GM12878 (cell line): ENCODE data around the gene PCNP. TPM values are rescaled to one million over a fixed set of nuclear protein-coding genes. Genes with fewer than 3 reads are reported as not detected.

Source experiments
- ATAC-seq: fragments of 200-7000 bp; cut with Tn5 transposase; 3 replicates; pipeline ENCODE4 v1.9.1; 2020; ENCODE audit warnings: mild to moderate bottlenecking, moderate library complexity
- BruUV-seq: library from RNA; stranded (reverse); fragments of 400-500 nt; replicated peaks from 2 replicates; lab custom pipeline; 2021; lab: Mats Ljungman, UMichigan
- CTCF ChIA-PET: fragments of 300-600 bp; sonication (Branson Sonifier 250); formaldehyde crosslinking; extraction: SDS; loops from one replicate; lab custom pipeline; 2021; ENCODE audit warnings: inconsistent platforms; lab: Yijun Ruan, JAX
- POLR2A ChIA-PET: fragments of 350-600 bp; formaldehyde crosslinking; extraction: SDS; loops from one replicate; lab custom pipeline; 2021; ENCODE audit warnings: inconsistent platforms; lab: Charles Lee
- RAD21 ChIA-PET: fragments of 300-600 bp; sonication (Branson Sonifier 250); formaldehyde crosslinking; loops from one replicate; lab custom pipeline; 2023; ENCODE audit warnings: antibody characterized with exemption; ENCODE audit not compliant: unreplicated experiment; lab: Charles Lee
- SMC1A ChIA-PET: fragments of 300-600 bp; sonication (Branson Sonifier 250); formaldehyde crosslinking; loops from one replicate; lab custom pipeline; 2023; ENCODE audit not compliant: unreplicated experiment, uncharacterized antibody; lab: Charles Lee
- DNase-seq: peaks from one replicate; pipeline ENCODE4 v3.0.0-alpha.2; 2011; ENCODE audit warnings: low read depth, low spot score
- FAIRE-seq: peaks from 3 replicates; lab custom pipeline; 2011; peaks lifted over from hg19 to GRCh38; lab: Jason Lieb, UNC
- H2AFZ ChIP-seq: 2 replicates; pipeline ENCODE4 v1.6.0; 2011; ENCODE audit warnings: low read depth, low read length, control low read depth; ENCODE audit not compliant: control insufficient read depth
- H3K27ac ChIP-seq: 2 replicates; pipeline ENCODE4 v1.5.1; 2011; ENCODE audit warnings: control low read depth; ENCODE audit not compliant: control insufficient read depth, insufficient read depth
- H3K27me3 ChIP-seq, 2 experiments: replicated peaks in 1 of 2; 2 replicates each; pipeline versions ENCODE4 v1.6.0 to v1.6.1; 2011; ENCODE audit warnings: low read length in 1 of 2; ENCODE audit not compliant: control insufficient read depth in 2 of 2, insufficient read depth in 2 of 2
- H3K36me3 ChIP-seq, 2 experiments: 2 replicates each; pipeline ENCODE4 v1.5.1; 2011; ENCODE audit warnings: low read length in 1 of 2; ENCODE audit not compliant: control insufficient read depth in 2 of 2, insufficient read depth in 2 of 2
- H3K4me1 ChIP-seq: 2 replicates; pipeline ENCODE4 v1.6.1; 2011; ENCODE audit warnings: mild to moderate bottlenecking, low read length, moderate library complexity, mixed read lengths; ENCODE audit not compliant: control insufficient read depth, insufficient read depth
- H3K4me2 ChIP-seq: 2 replicates; pipeline ENCODE4 v1.6.0; 2011; ENCODE audit warnings: control low read depth; ENCODE audit not compliant: control insufficient read depth, insufficient read depth
- H3K4me3 ChIP-seq: fragments of 200-600 bp; sonication (generic); 2 replicates; pipeline ENCODE4 v1.5.1; 2016
- H3K79me2 ChIP-seq: 2 replicates; pipeline ENCODE4 v1.6.0; 2011; ENCODE audit warnings: low read length; ENCODE audit not compliant: control insufficient read depth, insufficient read depth
- H3K9ac ChIP-seq: 2 replicates; pipeline ENCODE4 v1.8.0; 2011; ENCODE audit warnings: low read length, control low read depth, mixed read lengths; ENCODE audit not compliant: control insufficient read depth, insufficient read depth
- H3K9me3 ChIP-seq: replicated peaks from 3 replicates; pipeline ENCODE4 v1.5.1; 2011; ENCODE audit warnings: mild to moderate bottlenecking, low read length; ENCODE audit not compliant: control insufficient read depth, insufficient read depth
- H4K20me1 ChIP-seq: 2 replicates; pipeline ENCODE4 v1.6.0; 2011; ENCODE audit not compliant: control insufficient read depth, insufficient read depth
- BACH1 ChIP-seq: fragments of 450-650 bp; IDR thresholded peaks from 2 replicates; pipeline ENCODE4 v1.6.1; 2017; ENCODE audit warnings: mild to moderate bottlenecking, borderline replicate concordance
- BMI1 ChIP-seq: fragments of 450-650 bp; IDR thresholded peaks from 2 replicates; pipeline ENCODE4 v1.6.1; 2016; ENCODE audit warnings: mild to moderate bottlenecking, moderate library complexity, borderline replicate concordance
- BRCA1 ChIP-seq: IDR thresholded peaks from 2 replicates; pipeline ENCODE4 v1.6.1; 2011; ENCODE audit warnings: low read depth, low read length, improper control_type of control experiment
- CREB1 ChIP-seq: IDR thresholded peaks from 2 replicates; pipeline ENCODE4 v1.6.1; 2012; ENCODE audit warnings: low read depth, mild to moderate bottlenecking, inconsistent platforms
- E2F8 ChIP-seq: fragments of 450-650 bp; IDR thresholded peaks from 2 replicates; pipeline ENCODE4 v1.6.1; 2018; ENCODE audit warnings: mild to moderate bottlenecking, low read depth, moderate library complexity; ENCODE audit not compliant: partially characterized antibody
- EZH2 ChIP-seq: IDR thresholded peaks from 2 replicates; pipeline ENCODE4 v1.6.1; 2012; ENCODE audit warnings: low read depth, mild to moderate bottlenecking, control low read depth, inconsistent platforms, low read length, borderline replicate concordance; ENCODE audit not compliant: control insufficient read depth
- KAT2A ChIP-seq: conservative IDR thresholded peaks from 2 replicates; pipeline ENCODE4 v1.6.1; 2011; ENCODE audit warnings: low read depth, low read length; ENCODE audit not compliant: control insufficient read depth
- NRF1 ChIP-seq: conservative IDR thresholded peaks from 2 replicates; pipeline ENCODE4 v1.6.1; 2011; ENCODE audit warnings: mild to moderate bottlenecking, low read depth, low read length, improper control_type of control experiment
- PML ChIP-seq: IDR thresholded peaks from 2 replicates; pipeline ENCODE4 v1.6.1; 2012; ENCODE audit warnings: low read length, inconsistent platforms
- ZNF274 ChIP-seq: IDR thresholded peaks from one replicate; pipeline ENCODE4 v1.8.0; 2011; ENCODE audit not compliant: insufficient read length, insufficient read depth
- WGBS: methylation state at CpG from one replicate; pipeline ENCODE4 v1.1.6; 2016; ENCODE audit warnings: low lambda C conversion rate; ENCODE audit not compliant: insufficient replicate concordance, insufficient coverage; ENCODE audit errors: missing lambda C conversion rate; 5-methylcytosine and 5-hydroxymethylcytosine counted together
- in situ Hi-C: fragments of 300-500 bp; cut with MboI; formaldehyde crosslinking; loops from 9 replicates; pipeline ENCODE4 v1.14.3; 2018; ENCODE audit warnings: mixed read lengths
- intact Hi-C: fragments of 100-400 bp; cut with micrococcal nuclease; formaldehyde crosslinking; loops from one replicate; pipeline ENCODE4 v1.14.2; 2022; ENCODE audit not compliant: unreplicated experiment
- polyA plus RNA-seq, 11 experiments: library from polyadenylated mRNA; depleted of rRNA in 4 of 11; unstranded in 6 of 11; stranded (reverse) in 5 of 11; fragments of >200 nt; fragmentation: Nextera tagmentation in 4 of 11; fragmentation: Illumina TruSeq in 1 of 11; extraction: Ambion mirVana in 4 of 11; extraction: Trizol in 1 of 11; gene quantifications; 1 replicate in 1 of 11; 2 replicates in 10 of 11; pipeline versions ENCODE4 v1.2.1 to v1.2.3, GENCODE V29; 2011 to 2016; ENCODE audit warnings: inconsistent platforms in 2 of 11, missing spikeins in 2 of 11, low read depth in 1 of 11
- total RNA-seq, 4 experiments: library from RNA; depleted of rRNA in 3 of 4; stranded (reverse); fragments of >200 nt in 3 of 4; fragmentation: Illumina TruSeq in 1 of 4; extraction: Trizol in 1 of 4; gene quantifications; 2 replicates each; pipeline versions ENCODE4 v1.2.1 to v1.2.3, GENCODE V29; 2013 to 2021

PCNP gene
- total and polyA plus RNA-seq, 10 of the 15 experiments (the other 5 are each of a cell fraction or from before 2014, with no cell fraction given): 49.8 to 179 (median 109) TPM

- Histone ChIP-seq H3K9ac (no peak overlapping the region), H3K4me3 (no peak overlapping the region), H3K4me2 (no peak overlapping the region), H2AFZ (no peak overlapping the region), H3K4me1 (no peaks in the 10 kb centered on the region), H3K36me3 (no peaks in the 10 kb centered on the region), H3K27ac (no peak overlapping the region), H4K20me1 (no peaks in the 10 kb centered on the region), H3K9me3 (no peaks in the 10 kb centered on the region), H3K79me2 (no peaks in the 10 kb centered on the region), H3K27me3 (no peaks in the 10 kb centered on the region)
- DNase-seq (no peak), FAIRE-seq (no peak), ATAC-seq (no peak)
- SMC1A ChIA-PET: no interaction called here
- in situ Hi-C loops (no loop called here), intact Hi-C loops (no loop called here)
- TF ChIP-seq ZNF274: no peak
- TF ChIP-seq BMI1: no peak
- TF ChIP-seq BRCA1: no peak
- no peak for TF ChIP-seq E2F8
- TF ChIP-seq CREB1: no peak
- no peak for TF ChIP-seq NRF1
- TF ChIP-seq BACH1: no peak
- TF ChIP-seq PML: no peak
- no peak for TF ChIP-seq EZH2
- no peak for TF ChIP-seq KAT2A
- BruUV-seq: no TSS peak
- RAD21 ChIA-PET: no interaction called here
- CTCF ChIA-PET: interaction anchor here (0.6 kb wide), 1 partner anchor 18 kb away, joined by 3 read pairs; no protein-coding TSS in a partner anchor
- 31% methylated on average over 1 of the region's 1 CpG for WGBS
- POLR2A ChIA-PET: no interaction called here
These were observed 44.7 kb downstream of the PCNP start for GRCh38 chr3:101618726-101619125.
